ENCODE measurements around the gene CTNNBIP1.

The CTNNBIP1 gene

DNA sequence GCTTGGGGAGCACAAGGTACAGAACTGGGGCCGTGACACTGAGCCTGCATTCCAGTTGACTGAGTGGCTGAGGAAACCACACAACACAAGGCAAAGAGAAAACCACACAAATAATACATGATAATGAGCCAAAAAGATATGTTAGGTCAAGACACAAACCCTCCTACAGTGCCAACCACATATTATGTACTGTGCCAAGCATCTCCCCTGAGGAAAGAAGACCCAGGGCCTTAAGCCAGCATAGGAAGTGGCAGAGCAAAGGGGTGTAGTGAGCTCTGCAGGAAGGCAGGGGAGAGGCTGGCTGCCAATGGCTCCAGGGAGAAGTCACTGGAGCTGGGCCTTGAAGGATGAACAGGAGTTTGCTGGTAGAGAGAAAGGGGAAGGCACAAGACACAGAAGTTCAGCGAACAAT is 28.2 kb downstream of the CTNNBIP1 start:
- no peak for DNase-seq (ENCODE audit: low read depth in 2 of 2, low spot score in 1 of 2)

DNA sequence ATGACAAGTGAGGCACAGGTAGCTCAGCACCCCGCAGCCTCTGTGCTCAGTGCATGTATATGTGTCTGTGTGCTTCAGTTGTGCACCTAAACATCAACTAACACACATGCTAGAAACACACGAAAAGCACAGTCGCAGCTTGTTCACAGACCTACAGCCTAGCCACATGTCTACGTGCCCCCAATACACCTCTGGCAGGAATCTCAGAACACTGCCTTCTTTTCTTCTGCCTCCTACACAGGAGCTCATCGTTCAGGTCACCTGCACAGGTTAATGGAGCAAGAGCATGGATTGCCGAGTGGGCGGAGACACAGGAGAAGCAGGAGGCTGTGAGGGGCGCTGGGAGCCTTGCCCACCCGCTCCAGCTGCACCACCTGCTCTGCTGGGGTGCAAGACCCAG is 31.7 kb downstream of the CTNNBIP1 start:
- DNase-seq (ENCODE audit: low read depth in 2 of 2, low spot score in 1 of 2) = no peak

DNA sequence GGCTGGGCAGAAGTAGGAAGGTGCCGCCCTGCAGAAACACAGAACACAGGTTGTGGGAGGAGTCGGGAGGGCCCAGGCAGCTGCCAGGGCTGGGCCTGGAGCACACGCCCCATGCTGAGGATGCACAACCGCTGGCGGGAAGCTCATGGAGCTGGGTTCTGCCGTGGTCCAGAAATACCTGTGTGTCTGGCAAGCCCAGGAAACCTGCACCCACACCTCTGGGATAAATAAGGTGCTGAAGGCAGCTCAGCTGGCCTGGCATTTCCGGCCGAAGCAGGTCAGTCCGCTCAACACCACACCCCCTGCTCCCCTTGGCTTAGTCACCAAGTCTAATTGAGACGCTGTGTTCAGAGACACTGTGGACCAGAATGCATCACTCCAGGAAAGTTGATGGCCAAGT is 32.1 kb downstream of the CTNNBIP1 start:
- DNase-seq (ENCODE audit: low read depth in 2 of 2, low spot score in 1 of 2) = no peak

- no peak for DNase-seq (ENCODE audit: low read depth in 2 of 2, low spot score in 1 of 2)
Observed at GRCh38 chr1:9875636-9876000, 34.5 kb downstream of the CTNNBIP1 start.

DNA sequence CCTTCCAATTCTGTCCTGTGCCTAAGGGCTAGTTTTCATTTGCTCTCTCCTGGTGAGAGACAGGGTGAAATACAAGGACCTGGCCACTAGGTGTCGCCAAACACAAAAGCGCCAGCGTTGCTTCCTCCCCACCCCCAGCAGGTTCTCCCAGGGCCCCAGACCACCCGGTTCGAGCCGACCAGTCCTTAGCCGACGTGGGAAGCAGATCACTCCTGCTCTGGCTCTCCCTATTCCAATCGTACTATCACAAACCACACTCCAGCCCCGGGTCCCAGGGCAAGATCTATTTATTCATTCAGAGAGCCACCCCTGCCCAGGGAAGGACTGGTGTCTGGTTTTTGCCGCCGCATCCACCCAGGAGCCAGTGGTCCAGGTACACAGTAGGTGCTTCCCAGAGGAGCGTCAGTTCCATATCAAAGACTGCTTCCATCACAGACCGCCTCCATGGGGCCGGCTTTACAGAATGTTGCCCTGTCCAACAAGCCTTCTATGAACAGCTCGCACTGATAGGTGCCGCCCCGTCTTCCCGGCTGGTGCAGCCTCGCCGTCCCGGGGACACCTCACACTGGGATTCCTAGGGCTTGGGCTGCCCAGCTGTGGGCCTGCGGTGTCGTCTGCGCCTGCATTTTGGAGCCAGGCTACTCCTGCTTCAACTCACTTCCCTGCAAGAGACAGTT is 35.0 kb downstream of the CTNNBIP1 start:
- peak; percentile 47 to 51 for DNase-seq (ENCODE audit: low read depth in 2 of 2, low spot score in 1 of 2)

GRCh38 chr1:9874412-9874811 is 35.7 kb downstream of the CTNNBIP1 start:
- no peak for DNase-seq (ENCODE audit: low read depth in 2 of 2, low spot score in 1 of 2)

GRCh38 chr1:9873992-9874391 is 36.1 kb downstream of the CTNNBIP1 start:
- no peak for DNase-seq (ENCODE audit: low read depth in 2 of 2, low spot score in 1 of 2)

DNA sequence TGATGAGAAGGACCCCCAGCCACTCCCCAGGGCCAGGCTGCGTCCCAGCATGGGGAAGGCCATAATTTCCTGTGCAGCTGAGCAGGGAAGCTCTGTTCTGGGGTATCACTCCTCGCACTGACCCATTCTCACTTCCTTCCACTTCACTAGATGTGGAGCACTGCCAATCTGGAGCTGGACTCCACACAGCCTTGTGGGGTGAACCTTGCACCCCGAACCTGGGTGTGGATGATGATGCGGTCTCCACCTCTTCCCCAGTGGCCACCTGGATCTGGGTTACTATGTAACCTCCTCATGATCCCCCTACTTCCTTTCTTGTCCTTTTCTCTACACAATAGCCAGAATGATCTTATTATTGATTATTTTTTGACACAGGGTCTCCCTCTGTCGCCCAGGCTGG is 36.7 kb downstream of the CTNNBIP1 start:
- DNase-seq (ENCODE audit: low read depth in 2 of 2, low spot score in 1 of 2) = no peak

DNA sequence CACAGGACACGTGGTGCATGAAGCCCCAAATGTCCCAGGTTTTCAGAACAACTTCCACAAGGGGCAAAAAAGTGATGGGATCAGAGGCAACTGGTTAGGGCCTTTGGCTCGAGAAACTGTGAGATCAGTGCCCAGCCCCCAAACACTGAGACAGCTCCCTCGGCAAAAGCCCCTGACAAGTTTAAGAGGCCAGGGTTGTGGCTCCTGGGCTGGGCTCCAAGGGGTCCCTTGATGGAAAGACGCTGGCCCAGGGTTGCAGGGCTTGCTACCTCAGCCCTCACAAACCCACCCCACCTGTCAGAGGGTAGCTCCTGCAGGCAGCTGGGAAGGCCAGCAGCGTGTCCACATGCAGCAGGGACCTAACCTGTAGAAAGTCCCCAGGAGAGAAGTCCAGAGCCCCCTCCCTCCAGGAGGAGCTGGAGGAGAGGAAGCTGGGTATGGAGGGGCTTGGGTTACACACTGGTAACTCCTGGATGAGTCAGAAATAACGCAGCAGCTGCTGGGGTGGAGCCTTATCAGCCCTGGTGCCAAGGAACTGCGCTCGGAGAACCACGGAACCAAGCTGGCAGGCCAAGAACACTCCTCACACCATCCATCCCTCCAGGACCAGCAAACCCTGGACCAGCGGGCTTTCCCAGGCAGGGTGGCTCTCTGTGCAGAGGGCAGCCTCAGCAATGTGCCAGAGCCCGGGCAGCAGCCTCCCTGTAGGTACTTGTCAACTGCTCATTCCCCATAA is 37.5 kb downstream of the CTNNBIP1 start:
- DNase-seq (ENCODE audit: low read depth in 2 of 2, low spot score in 1 of 2) = no peak

DNA sequence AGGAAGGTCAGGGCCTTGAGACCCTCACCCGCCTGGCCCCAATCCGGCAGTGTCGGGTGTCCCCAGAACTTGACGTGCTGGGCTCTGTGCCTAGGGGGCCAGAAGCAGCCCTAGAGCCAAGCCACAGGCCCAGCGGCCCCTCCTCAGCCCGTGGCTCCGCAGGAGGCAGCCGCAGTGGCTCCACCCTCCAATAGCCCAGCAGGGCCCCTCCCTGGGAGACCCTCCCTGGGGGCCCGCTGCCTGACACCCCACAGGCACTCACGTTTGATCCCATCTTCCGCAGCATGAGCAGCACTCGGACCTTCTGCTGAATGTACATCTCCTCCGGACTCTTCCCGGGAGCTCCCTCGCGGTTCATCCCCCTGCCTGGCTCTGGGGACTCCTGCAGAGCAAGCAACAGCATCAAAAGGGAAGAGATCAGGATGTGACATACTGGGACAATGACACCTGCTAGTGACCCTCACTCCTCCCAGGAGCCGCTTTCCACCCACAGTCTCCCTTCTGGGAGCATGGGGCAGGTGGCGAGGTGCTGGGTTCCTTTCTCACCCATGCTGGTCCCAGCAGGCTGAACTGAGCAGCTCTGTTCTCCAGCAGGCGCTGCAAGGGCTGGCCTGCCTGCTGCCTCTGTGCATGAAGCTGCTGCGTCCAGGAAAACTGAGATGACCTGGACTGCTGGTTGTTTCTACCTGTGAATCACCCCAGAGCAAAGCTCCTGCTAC is 38.2 kb downstream of the CTNNBIP1 start:
- DNase-seq (ENCODE audit: low read depth in 2 of 2, low spot score in 1 of 2) = no peak

DNA sequence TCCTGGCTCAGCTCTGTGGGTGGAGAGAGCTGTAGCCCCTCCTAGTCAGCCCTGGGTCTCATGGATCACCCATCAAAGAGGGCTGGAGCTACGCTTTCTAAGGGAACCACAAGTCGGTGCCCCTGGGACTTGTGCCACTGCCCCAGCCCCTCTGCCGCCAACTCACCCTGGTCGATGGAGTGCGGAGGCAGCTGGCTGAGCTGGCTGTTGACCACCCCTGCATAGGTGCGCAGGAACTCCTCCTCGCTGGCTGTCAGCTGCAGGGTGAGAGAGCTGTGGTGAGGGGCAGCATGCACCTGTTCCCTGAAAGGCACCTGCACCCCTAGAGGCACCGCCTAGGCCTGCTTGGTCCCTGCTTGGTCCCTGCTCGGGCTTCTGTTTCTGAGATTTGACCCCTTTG is 39.0 kb downstream of the CTNNBIP1 start:
- DNase-seq (ENCODE audit: low read depth in 2 of 2, low spot score in 1 of 2) = no peak

GRCh38 chr1:9870572-9870971 is 39.5 kb downstream of the CTNNBIP1 start:
- no peak for DNase-seq (ENCODE audit: low read depth in 2 of 2, low spot score in 1 of 2)

DNA sequence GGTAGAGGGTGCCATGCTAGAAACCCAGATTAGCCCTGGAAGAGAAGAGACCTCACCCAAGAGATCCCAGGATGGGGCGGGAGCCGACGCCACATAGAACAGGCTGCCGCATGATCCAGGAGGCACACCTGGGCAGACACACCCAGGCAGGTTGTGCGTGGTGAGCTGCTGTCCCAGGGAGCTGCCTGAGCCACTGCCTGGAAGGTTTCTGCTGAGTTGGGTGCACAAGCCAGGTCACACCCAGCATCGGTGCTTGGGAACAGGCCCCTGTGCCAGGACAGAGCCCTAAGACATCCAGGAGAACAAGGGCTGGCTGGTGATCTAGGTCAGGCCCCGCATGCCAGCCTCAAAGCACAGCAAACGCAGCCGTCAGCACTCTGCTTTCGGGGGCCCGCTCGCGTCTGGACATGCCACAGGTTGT is 40.2 kb downstream of the CTNNBIP1 start:
- DNase-seq (ENCODE audit: low read depth in 2 of 2, low spot score in 1 of 2) = no peak

DNA sequence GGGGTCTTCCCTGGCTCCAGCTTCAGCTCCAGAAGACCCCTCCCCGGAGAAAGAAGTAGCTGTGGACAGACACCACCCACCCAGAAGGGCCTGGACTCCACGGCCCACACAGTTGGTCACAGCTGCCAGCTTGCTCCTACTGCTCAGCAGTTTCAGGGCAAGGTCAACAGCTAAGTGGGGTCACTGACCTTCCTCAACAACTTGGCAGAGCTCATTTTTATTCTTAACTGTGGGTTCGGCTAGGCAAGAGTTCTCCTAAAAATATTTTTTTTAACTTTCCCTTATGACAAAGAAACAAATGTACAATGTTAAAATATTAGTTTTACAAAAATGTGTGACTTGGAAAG is 41.9 kb downstream of the CTNNBIP1 start:
- no peak for DNase-seq (ENCODE audit: low read depth in 2 of 2, low spot score in 1 of 2)

DNA sequence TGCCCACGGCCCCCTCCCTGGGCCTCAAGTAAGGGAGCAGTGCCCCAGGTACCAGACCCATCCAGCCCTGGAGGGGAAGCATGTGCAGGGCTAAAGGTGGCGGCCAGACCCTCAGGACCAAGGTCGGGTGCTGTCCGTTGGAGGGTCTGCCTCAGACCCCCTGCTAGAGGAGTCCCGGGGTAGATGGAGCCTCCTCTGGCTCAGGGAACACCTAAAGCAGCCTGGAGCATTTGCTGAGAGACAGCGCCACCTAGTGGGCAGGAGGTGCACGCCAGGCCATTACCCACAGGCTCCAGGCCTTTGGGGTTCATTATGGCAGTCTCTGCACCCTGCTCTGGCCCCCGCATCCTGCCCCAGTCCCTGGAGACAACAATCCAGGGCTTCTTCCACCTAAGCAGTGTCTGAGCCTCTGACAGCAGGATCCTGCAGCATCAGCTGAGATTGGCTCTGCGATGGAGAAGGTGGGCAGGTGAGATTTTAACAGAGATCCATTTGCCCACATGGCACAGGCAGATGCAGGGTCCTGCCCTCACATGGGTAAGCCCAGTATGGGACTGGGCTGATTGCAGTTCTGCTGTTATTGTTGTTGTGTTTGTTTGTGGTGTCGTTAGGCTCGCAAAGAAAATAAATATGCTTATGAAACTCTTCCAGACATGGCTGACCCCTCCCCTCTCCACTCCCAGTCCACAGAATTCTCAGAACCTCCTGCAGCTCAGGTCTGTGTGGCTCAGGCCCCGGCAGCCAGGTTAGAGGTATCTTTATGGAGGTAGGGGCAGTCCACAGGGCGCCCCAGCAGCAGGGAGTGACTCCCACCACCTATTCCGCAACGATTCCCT is 42.4 kb downstream of the CTNNBIP1 start:
- peak; percentile 83 to 93 for DNase-seq (ENCODE audit: low read depth in 2 of 2, low spot score in 1 of 2)

- no peak for DNase-seq (ENCODE audit: low read depth in 2 of 2, low spot score in 1 of 2)
Observed at GRCh38 chr1:9866836-9867235, 43.2 kb downstream of the CTNNBIP1 start.

DNA sequence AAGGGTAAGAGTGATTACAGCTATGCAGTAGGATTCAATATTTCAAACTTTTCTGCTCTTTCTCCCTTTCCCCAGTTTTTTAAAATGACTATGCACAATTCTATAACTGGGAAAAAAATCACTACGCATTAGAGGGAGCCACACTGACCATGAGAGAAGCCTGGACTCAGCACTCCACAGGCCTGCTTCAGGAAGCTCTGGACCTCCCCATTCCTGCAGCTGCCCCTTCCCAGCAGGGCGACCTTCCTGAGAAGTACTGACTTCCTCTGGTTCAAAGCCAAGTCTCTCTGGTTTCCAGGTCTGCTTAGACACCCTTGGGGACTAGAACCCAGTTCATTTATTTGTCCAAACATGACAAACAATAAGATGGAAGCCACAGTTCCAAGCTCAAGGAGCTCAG is 44.3 kb downstream of the CTNNBIP1 start:
- no peak for DNase-seq (ENCODE audit: low read depth in 2 of 2, low spot score in 1 of 2)

- DNase-seq (ENCODE audit: low read depth in 2 of 2, low spot score in 1 of 2) = no peak
Observed at GRCh38 chr1:9863371-9863770, 46.7 kb downstream of the CTNNBIP1 start.

DNA sequence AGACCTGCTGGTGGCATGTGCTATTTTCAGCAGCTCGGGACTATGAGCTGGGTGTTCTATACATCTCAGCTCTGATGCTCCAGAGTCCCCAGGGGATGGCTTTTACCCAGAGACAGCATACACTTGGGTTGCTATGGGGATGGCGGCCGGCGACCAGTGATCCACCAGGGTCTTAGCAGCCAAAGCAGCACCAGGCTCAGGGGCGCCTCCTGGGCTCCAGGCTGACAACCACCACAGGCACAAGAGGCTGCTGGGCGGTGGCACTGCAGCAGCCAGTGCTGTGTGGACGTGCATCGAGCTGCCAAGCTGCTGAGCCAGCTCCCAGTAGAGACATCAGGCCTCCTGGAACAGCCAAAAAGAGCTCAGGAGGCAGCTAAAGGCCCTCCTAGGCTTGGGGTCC is 48.7 kb downstream of the CTNNBIP1 start:
- no peak for DNase-seq (ENCODE audit: low read depth in 2 of 2, low spot score in 1 of 2)

GRCh38 chr1:9860887-9861286 is 49.2 kb downstream of the CTNNBIP1 start:
- DNase-seq (ENCODE audit: low read depth in 2 of 2, low spot score in 1 of 2) = no peak

DNA sequence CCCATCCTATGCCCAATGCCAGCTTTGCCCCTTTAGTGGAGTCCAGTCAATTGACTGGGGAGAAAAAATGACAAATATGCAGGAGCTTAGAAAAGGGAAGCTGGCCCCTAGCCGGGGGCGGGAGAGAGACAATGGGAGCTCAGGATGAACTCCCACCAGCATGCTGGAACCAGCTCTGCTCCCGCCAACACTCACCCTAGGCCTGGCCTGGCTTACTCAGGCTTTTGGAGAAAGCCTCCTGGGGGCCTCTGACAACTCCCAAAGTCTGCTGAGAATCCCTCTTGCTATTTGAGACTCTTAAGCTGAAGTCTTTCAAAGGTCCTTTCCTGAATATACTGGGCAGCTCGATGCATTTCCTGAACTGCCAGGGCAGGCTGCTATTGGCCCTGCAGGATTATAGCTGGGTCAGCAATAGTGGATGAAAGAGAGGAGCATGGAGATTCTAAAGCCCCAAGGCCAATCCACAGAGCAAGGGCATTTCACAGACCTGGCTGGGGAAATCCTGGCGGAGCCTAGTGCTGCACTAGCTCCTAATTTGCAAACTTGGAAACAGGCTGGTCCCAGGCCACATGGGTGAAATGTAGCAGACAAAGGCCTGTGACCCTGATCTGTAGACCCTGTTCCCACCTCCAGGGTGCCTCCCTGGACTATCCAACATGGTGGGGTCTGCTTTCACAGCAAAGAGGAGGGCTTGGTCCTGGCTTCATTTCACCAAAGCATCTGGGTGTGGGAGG is 50.6 kb downstream of the CTNNBIP1 start:
- DNase-seq (ENCODE audit: low read depth in 2 of 2, low spot score in 1 of 2) = no peak

All from stimulated activated CD8-positive, alpha-beta memory T cell treated with anti-CD3 and anti-CD28 coated beads, Interleukin-4, amount 100 ng/mL, for 1 hour (primary cell).